ENCODE results near the gene ANKRD55.
A peak's percentile ranks its signal among the peaks of the same experiment; 100 is the strongest.
"Not testable (repeated sequence)": the region's sequence is repeated elsewhere in the genome, so short reads cannot be mapped to it uniquely, and the experiment has no call there.

Gene ANKRD55

GRCh38 chr5:56102207-56102606 lies 130.9 kb downstream of the ANKRD55 start:
- not testable (repeated sequence) for DNase-seq (ENCODE audit: low read depth)

GRCh38 chr5:56101180-56101579 lies 131.9 kb downstream of the ANKRD55 start:
- DNase-seq (ENCODE audit: low read depth): no peak

- no peak for DNase-seq (ENCODE audit: low read depth)
Observed at GRCh38 chr5:56100439-56101176, 132.5 kb downstream of the ANKRD55 start.

GRCh38 chr5:56099346-56099745 lies 133.8 kb downstream of the ANKRD55 start:
- DNase-seq (ENCODE audit: low read depth): no peak

- no peak for DNase-seq (ENCODE audit: low read depth)
Observed at GRCh38 chr5:56097055-56097454, 136.1 kb downstream of the ANKRD55 start.

- no peak for DNase-seq (ENCODE audit: low read depth)
Observed at GRCh38 chr5:56095579-56096102, 137.5 kb downstream of the ANKRD55 start.

GRCh38 chr5:56094579-56095361 lies 138.4 kb downstream of the ANKRD55 start:
- no peak for DNase-seq (ENCODE audit: low read depth)

GRCh38 chr5:56093970-56094369 lies 139.2 kb downstream of the ANKRD55 start:
- no peak for DNase-seq (ENCODE audit: low read depth)

- DNase-seq (ENCODE audit: low read depth): no peak
Observed at GRCh38 chr5:56092115-56092514, 141.0 kb downstream of the ANKRD55 start.

GRCh38 chr5:56091664-56092063 lies 141.5 kb downstream of the ANKRD55 start:
- no peak for DNase-seq (ENCODE audit: low read depth)

- DNase-seq (ENCODE audit: low read depth): no peak
Observed at GRCh38 chr5:56090793-56091460, 142.2 kb downstream of the ANKRD55 start.

- peak; percentile 51 for DNase-seq (ENCODE audit: low read depth)
Observed at GRCh38 chr5:56088967-56089829, 143.9 kb downstream of the ANKRD55 start.

GRCh38 chr5:56088431-56088949 lies 144.6 kb downstream of the ANKRD55 start:
- DNase-seq (ENCODE audit: low read depth): no peak

- no peak for DNase-seq (ENCODE audit: low read depth)
Observed at GRCh38 chr5:56085193-56085592, 147.9 kb downstream of the ANKRD55 start.

GRCh38 chr5:56083286-56083854 lies 149.8 kb downstream of the ANKRD55 start:
- DNase-seq (ENCODE audit: low read depth): no peak

- DNase-seq (ENCODE audit: low read depth): not testable (repeated sequence)
Observed at GRCh38 chr5:56081053-56081642, 152.0 kb downstream of the ANKRD55 start.

- no peak for DNase-seq (ENCODE audit: low read depth)
Observed at GRCh38 chr5:56080375-56081052, 152.6 kb downstream of the ANKRD55 start.

GRCh38 chr5:56079157-56079500 lies 154.0 kb downstream of the ANKRD55 start:
- not testable (repeated sequence) for DNase-seq (ENCODE audit: low read depth)

- DNase-seq (ENCODE audit: low read depth): no peak
Observed at GRCh38 chr5:56078278-56079156, 154.6 kb downstream of the ANKRD55 start.

Measured in non-pigmented ciliary epithelial cell (primary cell).